OCI-LY1 (cell line): ENCODE data around the gene GIPC2.

Experiments
- EZH2 ChIP-seq: fragments of 200-600 bp; sonication (generic), shearing (Covaris generic); IDR thresholded peaks from 2 replicates; pipeline ENCODE4 v1.8.0; 2017; ENCODE audit warnings: borderline replicate concordance, mixed run types, mild to moderate bottlenecking, antibody characterized with exemption, low read length, moderate library complexity, mixed read lengths
- TF ChIP-seq, protein P1 (sequence below): fragments of 200-600 bp; sonication (generic), shearing (Covaris generic); IDR thresholded peaks from 2 replicates; pipeline ENCODE4 v1.5.1; 2017; ENCODE audit warnings: mild to moderate bottlenecking, antibody characterized with exemption, low read length, moderate library complexity, mixed read lengths

DNA sequence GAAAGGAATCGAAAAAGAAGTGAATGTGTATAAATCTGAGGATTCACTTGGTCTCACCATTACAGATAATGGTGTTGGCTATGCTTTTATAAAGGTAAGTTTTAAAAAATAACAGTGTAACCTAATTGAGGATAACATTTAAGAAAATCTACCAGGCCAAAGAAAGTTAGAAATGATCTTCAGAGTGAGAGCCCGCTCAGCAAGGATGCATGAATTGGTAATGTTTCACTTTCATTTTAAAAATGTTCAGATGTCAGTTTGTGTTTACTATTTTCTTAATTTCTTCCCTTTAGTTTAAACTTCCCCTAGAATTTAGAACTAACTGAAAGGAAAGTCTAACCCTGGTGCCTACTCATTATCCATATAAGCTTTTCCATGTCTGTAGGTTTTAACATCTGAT lies 35.0 kb downstream of the GIPC2 start:
- TF ChIP-seq, protein P1, sequence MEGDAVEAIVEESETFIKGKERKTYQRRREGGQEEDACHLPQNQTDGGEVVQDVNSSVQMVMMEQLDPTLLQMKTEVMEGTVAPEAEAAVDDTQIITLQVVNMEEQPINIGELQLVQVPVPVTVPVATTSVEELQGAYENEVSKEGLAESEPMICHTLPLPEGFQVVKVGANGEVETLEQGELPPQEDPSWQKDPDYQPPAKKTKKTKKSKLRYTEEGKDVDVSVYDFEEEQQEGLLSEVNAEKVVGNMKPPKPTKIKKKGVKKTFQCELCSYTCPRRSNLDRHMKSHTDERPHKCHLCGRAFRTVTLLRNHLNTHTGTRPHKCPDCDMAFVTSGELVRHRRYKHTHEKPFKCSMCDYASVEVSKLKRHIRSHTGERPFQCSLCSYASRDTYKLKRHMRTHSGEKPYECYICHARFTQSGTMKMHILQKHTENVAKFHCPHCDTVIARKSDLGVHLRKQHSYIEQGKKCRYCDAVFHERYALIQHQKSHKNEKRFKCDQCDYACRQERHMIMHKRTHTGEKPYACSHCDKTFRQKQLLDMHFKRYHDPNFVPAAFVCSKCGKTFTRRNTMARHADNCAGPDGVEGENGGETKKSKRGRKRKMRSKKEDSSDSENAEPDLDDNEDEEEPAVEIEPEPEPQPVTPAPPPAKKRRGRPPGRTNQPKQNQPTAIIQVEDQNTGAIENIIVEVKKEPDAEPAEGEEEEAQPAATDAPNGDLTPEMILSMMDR: no peak
- no peak for TF ChIP-seq EZH2
